Right forelimb (tissue), 1 donor: ENCODE measurements around the gene SEMA3B.
"Not testable (repeated sequence)": the region's sequence is repeated elsewhere in the genome, so short reads cannot be mapped to it uniquely, and the experiment has no call there.

Experiments
- DNase-seq: peaks from one replicate; pipeline ENCODE4 v3.0.0-alpha.2; 2018

Gene SEMA3B

DNA sequence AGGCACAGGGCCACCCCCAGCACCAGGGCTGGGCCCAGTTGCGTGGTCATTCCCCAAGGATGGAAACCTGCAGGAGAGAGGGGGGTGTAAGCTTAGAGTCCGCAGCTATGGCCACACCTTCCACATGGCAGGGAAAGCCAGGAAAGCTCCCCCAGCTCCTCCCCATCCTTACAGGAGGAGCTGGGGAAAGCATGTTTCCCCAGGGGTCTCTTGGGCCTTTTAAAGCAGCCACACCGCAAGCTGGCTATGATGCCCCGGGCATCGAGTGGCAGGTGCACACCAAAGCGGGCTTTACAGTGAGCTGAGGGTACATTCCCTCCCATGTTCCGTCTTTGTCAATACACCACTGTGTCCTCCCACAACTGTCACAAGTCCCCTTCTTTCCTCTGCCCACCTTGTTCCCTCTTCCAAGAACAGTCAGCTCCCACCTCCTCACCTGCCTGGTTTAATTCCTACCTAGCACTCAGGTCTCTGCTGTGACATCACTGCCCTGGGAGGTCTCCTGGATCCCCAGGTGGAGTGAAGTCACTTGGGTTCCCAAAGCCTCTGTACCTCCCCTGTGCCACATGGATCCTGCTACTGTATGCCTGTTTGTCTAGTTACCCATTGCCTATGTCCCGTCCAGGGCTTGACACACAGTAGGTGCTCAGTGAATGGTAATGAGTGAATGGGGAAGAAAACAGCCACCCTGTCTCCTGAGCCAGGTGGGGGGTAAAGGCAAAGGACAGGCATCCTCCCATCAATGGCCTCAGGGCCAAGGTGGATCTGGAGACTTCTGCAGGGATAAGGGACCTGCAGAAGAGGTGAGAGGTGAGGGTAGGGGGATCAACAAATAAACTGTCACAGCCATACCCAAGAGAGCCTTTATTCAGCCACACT, 26.8 kb downstream of the SEMA3B start:
- DNase-seq: no peak

DNA sequence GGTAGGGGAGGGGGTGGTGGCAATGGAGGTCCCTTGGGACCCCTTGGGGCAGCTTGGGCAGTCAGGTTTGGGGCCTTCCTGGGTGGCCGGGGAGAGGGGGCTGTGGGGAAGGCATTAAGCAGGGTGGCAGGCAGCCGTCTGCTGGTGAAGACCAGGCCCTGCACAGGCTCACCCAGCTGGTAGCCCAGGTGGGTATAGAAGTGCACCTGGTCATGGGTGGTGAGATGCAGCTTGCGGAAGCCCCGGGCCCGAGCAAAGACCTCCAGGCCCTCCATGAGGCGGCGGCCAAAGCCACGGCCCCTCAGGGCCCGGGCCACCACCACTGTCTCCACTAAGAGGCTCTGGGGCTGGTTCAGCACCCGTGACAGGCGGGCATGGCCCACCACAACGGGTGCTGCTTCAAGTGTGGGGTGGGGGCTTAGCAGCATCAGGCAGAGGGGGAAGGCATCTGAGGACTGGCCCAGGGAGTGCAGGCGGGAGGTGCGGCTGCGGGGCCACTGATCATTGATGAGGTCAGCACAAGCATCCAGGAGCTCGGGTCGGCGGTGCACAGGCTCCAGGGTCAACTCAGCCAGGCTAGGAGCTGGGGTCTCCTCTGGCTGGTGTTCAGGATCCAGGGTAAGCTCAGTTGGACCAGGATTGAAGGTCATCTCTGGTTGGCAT, 27.9 kb downstream of the SEMA3B start:
- DNase-seq: no peak

DNA sequence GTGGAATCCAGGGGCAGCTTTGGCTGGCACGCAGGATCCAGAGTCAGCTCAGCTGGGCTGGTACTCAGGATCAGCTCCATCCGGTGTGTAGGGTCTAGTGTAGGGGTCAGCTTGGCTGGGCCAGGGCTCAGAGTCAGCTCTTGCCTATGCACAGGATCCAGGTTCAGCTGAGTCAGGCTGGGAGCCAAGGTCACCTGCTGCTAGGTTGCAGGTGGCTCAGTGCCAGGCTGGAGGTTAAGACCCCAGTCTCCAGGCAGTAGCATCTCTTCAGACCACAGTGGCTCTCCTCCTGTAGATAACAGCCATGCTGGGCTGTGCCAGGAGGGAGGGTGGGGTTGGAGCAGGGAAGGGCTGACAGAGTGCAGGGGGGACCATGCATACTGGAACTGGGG, 28.4 kb downstream of the SEMA3B start:
- DNase-seq: no peak

DNA sequence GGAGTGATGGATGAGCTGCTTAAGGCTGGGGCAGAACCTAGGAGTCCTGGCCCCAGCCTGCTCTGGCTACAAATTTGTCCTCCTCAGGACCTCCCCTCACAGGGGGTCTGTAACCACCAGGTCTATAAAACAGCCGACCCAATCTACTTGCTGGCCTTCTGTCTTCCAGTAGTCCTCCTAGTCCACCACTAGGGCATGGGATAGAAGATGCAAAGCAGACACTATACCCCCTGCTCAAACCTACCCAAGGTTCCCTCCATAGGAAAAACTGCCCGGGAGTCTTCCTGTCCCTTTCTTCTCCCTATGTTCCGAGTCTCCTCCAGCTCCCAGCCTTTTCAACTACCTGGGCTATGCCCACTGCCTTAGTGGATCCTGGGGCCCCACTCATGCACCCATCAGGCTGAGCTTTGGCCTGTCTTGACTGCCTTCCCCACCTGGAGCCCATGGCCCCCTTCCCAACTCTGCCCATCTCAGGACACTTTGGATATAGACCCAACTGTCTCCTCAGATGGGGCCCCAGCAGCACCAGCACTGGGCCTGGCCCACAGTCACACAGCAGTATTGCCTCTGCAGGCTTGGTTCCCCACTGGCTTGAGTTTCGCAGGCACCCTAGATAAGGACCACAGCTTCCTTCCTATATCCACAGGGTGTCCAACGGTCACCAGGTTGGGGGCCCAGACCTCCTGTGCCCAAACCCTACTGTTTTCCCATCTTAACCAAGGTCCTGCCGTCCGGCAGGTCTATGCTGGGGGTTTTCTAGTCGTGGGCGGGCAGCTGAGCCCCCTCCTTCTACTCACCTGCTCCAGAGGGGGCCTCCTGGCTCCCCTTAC, 29.2 kb downstream of the SEMA3B start:
- DNase-seq: no peak

DNA sequence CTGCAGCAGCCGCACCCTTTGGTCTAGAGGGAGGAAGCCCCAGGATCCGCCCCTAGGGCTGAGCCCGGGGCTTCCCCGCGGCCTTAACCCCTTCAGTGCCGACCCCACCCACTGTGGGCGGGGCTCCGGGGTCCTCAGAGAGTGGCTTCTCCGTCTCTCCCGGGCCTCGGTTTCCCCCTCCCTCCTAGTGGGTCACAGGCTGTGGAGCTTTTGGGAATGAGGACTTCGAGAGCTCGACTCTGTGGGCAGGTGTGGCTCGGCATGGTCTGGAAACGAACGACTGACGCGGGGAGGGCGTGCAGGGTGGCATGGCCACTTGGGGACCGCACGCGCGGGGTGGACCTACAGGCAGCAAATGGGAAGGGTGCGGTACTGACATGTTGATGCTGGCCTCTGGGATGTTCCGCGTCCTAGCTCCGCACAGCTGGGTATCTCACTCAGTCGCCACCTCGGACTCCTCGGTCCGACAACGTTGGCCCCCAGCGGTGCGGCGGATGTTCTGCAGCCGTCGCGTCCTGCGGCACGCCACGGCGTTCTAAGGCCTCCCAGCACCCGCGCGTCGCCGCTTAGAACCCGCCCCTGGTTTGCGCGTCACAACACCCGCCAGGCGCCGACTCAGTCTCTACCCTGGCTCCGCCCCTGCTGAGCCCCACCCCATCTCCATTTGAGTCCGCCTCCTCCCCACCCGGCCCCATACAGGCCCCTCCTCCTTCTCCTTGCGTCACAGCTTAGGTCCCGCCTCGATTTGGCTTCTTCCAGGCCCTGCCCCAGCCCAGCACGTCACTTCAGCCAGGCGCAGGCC, 30.1 kb downstream of the SEMA3B start, which contains the start of the genes HYAL3 and NAA80:
TSS of gene HYAL3 (minus strand) at position 570 of the 802 bp plus-strand sequence. CDS start 3,803 bp downstream, outside the sequence.
TSS of gene NAA80 (minus strand) at position 570 of the 802 bp plus-strand sequence. CDS start 1,942 bp downstream, outside the sequence.
- peak; percentile 99 for DNase-seq

DNA sequence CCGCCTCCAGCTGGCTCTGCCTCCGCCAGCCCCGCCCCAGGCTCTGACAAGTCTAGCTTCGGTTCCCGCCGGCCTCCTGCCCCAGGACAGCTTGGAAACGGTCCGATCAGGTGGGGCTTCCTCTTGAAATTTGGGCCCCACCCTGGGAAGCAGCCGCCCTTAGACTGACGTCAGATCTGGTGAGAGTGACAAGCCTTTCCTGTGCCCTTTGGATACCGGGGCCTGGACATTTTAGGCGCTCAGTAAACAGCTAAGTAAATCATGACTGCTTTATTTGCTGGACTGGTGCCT, 30.6 kb downstream of the SEMA3B start:
- DNase-seq: no peak

DNA sequence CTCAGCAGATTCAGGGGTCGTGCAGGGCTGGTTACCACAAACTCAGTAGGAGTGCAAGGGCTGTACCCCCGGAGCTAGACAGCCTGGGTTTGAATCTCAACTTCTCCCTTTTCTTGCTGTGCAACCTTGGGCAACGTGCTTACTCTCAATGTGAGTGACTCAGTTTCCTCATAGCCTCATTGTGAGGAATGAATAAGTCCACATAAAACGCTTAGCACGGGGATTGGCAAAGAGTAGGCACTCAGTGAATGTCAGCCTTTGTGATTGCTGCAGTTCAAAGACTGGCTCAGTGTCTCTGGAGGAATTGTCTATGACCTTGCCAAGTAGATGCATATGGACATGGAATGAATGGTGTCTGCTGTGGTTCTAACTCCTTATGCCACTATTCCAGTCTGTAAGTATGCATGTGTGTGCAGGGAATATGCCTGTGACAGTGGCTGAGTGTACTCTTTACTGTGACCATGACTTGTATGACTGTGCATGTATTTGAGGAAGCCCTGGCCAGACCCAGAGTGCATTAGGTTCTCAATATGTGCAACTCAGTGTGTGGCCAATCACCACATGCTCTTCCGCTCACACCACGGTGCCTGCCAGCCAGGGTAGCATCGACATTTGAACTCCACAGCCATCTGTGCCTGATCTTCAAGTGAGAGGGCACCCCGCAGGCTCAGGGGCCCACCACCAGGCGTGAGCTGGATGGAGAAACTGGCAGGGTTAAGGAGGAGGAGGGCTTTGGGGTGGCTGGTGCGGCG, 31.2 kb downstream of the SEMA3B start:
- DNase-seq: no peak

DNA sequence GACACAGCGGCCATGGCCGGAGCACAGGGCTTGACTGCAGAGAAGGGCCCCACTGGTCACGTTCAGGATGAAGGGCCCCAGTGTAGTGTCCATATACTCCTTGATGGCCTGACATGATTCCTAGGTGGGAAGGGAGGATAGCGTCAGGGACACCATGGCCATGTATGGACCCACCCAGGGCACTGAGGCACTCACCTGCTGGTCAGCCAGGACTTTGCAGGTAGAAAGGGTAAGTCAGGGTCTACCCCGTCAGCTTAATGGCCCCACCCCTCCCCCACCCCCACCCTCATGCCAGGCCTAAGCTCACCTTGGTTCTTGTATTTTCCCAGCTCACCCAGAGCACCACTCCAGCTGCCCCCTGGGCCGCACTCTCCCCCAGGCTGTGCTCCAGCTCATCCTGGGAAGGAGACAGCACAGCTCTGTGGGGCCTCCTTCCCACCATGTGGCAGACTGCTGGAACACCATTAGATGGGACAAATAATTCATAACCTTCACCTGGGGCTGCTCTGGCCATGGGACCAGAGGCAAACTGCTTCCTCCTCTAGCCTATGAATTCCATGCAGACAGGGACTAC, 31.8 kb downstream of the SEMA3B start:
- DNase-seq: no peak

DNA sequence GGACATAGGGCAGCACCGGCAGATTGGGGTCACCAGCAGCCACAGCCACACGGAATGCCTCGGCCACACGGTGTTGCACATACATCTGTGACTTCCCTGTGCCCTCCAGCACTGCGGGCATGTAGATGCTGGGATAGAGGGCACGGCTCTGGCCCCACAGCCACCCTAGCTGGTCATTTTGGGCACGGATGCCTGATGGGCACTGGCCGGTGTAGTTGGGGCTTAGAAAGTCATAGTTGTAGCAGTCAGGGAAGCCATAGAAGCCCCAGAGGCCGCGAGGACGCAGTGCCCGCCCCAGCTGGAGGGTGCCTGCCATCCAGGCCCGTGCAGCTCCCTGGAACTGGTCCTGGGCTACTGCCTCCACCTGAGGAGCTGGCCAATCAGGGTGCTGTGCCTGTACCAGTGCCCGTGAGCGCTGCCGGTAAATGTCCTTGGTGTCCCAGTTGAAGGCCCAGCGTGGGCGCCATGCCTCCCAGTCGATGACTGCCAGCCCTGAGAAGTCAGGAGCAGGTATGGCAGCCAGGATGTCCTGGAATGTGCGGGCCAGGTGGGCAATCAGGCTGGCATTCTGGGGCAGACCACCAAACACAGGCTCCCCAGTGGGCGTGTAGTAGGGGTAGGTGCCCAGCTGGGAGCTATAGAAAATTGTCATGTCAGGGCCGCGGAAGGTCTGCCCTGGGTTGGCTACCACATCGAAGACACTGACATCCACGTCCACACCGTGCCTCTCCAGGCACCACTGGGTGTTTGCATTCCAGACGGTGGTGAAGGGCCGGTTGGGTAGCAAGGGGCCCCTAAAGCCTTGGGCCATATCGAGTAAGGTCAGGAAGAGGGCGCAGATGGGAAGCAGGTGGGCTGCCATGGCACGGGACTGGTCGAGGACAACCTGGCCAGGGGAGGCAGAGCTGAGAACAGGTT, 33.4 kb downstream of the SEMA3B start:
- no peak for DNase-seq

DNA sequence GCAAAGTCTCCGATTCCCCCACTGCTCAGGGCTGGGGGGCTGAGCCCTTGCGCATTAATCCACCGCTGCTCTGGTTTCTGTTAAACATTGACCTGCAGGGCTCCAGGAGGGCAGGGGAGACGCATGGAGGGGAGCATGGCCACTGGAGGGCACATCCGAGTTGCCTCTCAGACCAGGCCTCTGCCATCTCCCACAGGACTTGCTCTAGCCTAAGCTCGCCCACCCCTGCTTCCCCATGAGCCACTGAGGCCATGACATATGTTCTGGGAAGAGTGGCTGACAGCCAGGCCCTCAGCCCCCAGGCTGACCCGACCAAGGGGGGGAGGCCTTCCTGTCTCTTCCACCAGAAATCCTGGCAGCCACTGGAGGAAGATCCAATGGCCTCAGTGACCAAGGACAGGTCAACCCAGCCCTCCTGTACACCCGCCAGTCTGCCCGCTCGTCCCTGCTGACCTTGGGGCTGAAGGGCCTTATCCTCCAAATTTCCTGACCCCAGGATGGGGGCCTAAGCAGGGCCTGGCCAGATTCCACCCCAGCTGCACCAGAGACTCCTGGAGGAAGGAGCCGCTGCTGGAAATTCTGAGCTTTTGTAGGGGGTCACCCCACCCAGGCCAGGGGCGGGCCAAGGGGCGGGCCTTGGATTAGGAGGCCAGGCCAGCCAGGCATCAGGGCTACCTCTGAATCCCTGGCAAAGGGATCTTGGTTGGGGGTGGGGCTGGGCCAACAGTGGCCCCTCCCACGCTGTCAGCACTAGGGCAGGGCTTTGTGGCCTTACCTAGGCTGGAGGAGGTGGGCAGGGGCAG, 34.3 kb downstream of the SEMA3B start, which contains the start of gene HYAL1:
TSS of gene HYAL1 (minus strand) at position 562 of the 803 bp plus-strand sequence. CDS start 618 bp downstream, outside the sequence.
- no peak for DNase-seq

DNA sequence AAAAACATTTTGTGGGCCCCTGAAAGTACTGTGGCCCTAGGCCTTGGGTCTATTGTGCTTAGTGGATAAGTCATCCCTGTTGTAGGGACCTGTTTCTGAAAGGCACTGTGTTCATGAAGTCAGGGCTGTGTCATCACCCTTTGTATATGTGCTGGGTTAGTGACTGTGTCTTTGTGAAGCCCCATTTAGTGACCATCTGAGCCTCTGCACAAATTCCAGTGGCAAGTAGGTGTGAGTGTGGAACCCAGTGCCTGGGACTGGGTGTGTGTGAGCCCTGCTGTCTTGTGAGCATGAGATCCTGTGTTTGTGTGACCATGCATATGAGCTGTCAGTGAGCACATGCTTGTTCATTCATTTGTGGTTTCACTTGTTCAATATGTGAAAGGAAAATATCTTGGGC, 35.7 kb downstream of the SEMA3B start:
- DNase-seq: no peak

DNA sequence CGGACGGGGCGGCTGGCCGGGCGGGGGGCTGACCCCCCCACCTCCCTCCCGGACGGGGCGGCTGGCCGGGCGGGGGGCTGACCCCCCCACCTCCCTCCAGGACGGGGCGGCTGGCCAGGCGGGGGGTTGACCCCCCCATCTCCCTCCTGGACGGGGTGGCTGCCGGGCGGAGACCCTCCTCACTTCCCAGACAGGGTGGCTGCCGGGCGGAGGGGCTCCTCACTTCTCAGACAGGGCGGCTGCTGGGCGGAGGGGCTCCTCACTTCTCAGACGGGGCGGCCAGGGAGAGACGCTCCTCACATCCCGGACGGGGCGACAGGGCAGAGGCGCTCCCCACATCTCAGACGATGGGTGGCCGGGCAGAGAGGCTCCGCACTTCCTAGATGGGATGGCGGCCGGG, 43.1 kb downstream of the SEMA3B start:
- DNase-seq: not testable (repeated sequence)

DNA sequence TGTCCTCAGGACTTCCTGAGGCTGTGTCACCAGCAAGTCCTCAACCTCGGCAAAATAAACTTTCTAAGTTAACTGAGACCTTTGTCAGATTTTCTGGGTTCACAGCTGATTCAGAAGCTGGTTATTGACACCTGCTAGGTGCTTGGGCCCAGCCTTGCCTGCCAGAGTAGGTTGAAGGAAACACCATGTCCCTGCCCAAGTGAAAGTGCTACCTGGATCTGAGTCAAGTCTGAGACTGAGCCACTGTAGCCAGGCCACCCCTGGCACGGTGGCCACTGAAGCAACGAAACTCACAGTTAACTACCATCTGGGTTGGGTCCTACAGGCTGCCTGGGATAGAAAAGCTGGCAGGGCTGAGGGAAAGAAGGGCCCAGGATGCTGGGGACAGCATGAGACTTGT, 45.4 kb downstream of the SEMA3B start:
- DNase-seq: no peak

DNA sequence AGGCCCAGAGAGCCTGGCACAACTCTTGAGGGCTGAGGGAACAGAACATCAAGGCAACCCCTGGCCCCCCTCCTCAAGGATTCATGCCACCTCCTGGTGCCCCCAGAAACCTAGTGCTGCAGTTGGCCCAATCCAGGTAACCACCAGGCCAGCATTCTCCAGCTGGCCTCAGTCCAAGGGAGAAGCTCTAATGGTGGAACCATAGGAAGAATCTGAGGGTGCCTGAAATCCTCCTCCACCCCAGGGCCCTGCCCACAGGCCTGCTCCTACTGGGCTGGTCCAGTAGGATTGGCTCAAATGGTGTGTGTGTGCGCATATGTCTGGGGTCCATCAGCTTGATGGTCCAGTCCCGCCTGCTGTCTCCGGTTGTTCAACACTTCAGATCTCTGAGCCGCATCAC, 45.9 kb downstream of the SEMA3B start:
- no peak for DNase-seq

DNA sequence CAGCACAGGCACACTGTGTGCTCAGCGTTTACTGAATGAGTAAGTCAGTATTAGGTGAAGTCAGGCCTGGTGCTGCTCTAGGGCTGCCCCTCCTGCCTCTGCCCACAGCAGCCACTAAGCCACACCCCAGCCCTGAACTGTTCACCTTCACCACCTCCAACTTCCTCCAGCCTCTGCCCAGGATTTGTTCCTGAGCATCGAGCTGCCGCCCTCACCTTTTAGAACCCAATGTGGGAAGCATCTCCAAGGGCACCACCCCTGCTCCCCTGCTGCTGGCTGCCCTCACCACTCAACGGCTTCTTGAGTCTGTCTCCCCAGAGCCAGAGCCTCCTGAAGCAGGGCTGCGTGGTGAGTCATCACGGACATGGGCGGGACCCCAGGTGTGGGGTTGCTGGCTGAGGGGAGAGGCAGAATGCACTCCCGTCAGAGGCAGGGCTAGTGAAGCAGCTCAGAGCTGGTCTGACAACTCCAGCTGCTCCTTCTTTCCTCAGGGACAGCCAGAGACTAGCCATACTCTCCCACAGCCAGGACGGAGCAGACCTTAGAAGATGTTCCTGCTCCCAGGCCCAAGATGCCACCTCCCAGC, 47.8 kb downstream of the SEMA3B start:
- no peak for DNase-seq

DNA sequence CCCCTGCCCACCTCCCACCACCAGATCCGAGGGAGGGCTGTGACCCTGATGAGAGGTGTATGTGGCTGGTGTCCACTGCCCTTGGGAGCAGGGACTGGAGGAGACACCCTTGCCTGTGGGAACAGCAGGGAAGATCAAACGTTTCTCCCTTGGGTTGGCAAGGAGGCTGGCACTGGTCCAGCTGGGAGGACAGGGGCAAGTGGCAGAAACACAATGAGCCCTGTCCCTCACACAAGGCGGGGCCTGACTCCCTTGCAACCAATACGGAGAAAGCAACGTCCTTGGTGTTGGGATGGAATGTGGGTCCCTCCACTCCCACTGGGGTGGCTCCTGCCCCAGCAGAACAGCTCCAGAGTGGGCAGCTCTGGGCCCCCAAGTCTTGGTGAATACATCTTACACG, 48.4 kb downstream of the SEMA3B start:
- no peak for DNase-seq

DNA sequence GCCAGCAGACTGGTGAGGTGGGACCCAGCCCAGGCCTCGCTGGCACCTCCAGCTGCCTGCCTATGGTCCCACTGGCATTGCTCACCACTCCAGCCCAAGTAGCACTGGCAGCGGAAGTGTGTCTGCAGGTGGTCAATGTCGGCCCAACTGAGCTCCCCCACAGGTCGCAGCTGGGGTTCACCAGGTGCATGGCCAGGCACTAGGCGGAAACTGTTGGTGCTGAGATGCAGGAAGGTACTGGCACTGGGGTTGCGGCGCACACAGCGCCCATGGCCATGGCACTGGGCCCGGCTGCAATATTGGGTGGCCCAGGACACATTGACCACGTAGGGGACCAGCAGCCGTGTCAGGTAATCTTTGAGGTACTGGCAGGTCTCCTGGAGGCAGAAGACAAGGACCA, 49.2 kb downstream of the SEMA3B start:
- no peak for DNase-seq

DNA sequence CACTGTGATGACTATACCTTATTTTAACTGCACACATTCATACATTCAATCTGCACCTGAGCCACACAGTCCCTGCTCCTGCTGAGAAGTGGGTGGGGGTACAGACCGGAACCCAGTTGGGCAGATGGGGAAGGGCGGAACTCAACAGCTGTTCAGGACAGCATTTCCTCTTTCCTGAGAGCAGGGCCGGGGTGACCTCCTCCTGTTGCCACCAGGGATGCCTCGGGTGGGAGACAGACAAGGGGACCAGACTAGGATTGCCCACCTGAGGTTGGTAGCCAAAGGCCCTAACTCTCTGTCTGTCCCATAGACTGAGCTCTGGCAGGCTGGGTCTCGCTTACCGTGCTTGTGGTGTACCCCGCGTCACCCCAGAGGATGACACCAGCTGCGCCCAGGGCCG, 49.7 kb downstream of the SEMA3B start:
- DNase-seq: no peak
